Transverse colon (tissue), 4 donors: ENCODE measurements around the gene CASQ1. TPM values are rescaled to one million over a fixed set of nuclear protein-coding genes. Genes with fewer than 3 reads are reported as not detected.

Experiments used
- DNase-seq: peaks from one replicate; pipeline ENCODE4 v3.0.0-alpha.2; 2019
- H3K27ac ChIP-seq, 4 donors: fragments of 200-600 bp; sonication (generic); 2 replicates each; pipeline ENCODE4 v1.5.1; 2016 to 2018; ENCODE audit warnings: inconsistent platforms in 4 of 4
- H3K27me3 ChIP-seq: fragments of 200-600 bp; sonication (generic); 2 replicates; pipeline ENCODE4 v1.5.1; 2017; ENCODE audit warnings: inconsistent platforms
- H3K36me3 ChIP-seq, 4 donors: fragments of 200-600 bp; sonication (generic); 2 replicates each; pipeline ENCODE4 v1.5.1; 2017 to 2019; ENCODE audit warnings: inconsistent platforms in 4 of 4
- H3K4me1 ChIP-seq, 4 donors: fragments of 200-600 bp; sonication (generic); 2 replicates each; pipeline ENCODE4 v1.5.1; 2017 to 2020; ENCODE audit warnings: inconsistent platforms in 4 of 4
- H3K4me3 ChIP-seq, 4 donors: fragments of 200-600 bp; sonication (generic); 1 replicate in 1 of 4; 2 replicates in 3 of 4; pipeline versions ENCODE4 v1.5.1 to v1.6.1; 2017 to 2019; ENCODE audit warnings: inconsistent platforms in 4 of 4
- H3K9me3 ChIP-seq, 2 donors: fragments of 200-600 bp; sonication (generic); 2 replicates each; pipeline ENCODE4 v1.5.1; 2017 to 2019; ENCODE audit warnings: inconsistent platforms in 2 of 2
- CTCF ChIP-seq, 5 experiments: fragments of 200-600 bp in 3 of 5; fragments of 450-650 bp in 2 of 5; sonication (generic) in 3 of 5; IDR thresholded peaks; 1 replicate in 2 of 5; 2 replicates in 3 of 5; pipeline ENCODE4 v1.5.1; 2016 to 2017; ENCODE audit warnings: antibody characterized with exemption in 5 of 5, inconsistent platforms in 3 of 5, mild to moderate bottlenecking in 2 of 5, moderate library complexity in 1 of 5
- EP300 ChIP-seq: sonication (generic); formaldehyde crosslinking; IDR thresholded peaks from one replicate; pipeline ENCODE4 v1.6.1; 2017; ENCODE audit warnings: antibody characterized with exemption, low read depth
- POLR2A ChIP-seq: fragments of 450-650 bp; IDR thresholded peaks from one replicate; pipeline ENCODE4 v1.6.1; 2016; ENCODE audit warnings: antibody characterized with exemption, mild to moderate bottlenecking, moderate library complexity
- POLR2AphosphoS5 ChIP-seq, 3 donors: sonication (generic); formaldehyde crosslinking; IDR thresholded peaks; one replicate each; pipeline ENCODE4 v1.6.1; 2016; ENCODE audit warnings: antibody characterized with exemption in 3 of 3
- WGBS, 2 donors: methylation state at CpG; one replicate each; pipeline ENCODE4 v1.1.5; 2018; ENCODE audit warnings: low coverage in 1 of 2; 5-methylcytosine and 5-hydroxymethylcytosine counted together
- in situ Hi-C, 4 donors: fragments of 200-750 bp; cut with MboI; loops; one replicate each; pipeline versions ENCODE4 v1.15.0 to v1.15.1; 2017; ENCODE audit warnings: low sequenced_read_pairs in 3 of 4, low pct_ligation_motif_present in 1 of 4, low pct_unique_long_range_greater_than_20kb in 1 of 4
- intact Hi-C: fragments of 100-400 bp; cut with DNase I; formaldehyde crosslinking; loops from one replicate; pipeline ENCODE4 v1.15.1; 2023; ENCODE audit warnings: low total_unique reads
- total RNA-seq, 4 donors: library from RNA; depleted of rRNA; stranded (reverse); fragments of >200 nt; gene quantifications; one replicate each; pipeline ENCODE4 v1.1.0, GENCODE V29; 2016

Gene CASQ1
- total RNA-seq, 4 donors from 2014 or later, result 0.55 to 0.95 TPM; not detected in 2

- Histone ChIP-seq H3K36me3 (peaks cover 0 to 17% (median 0%) of the 10 kb centered on the region in 4 donors), H3K27me3 (no peaks in the 10 kb centered on the region), H3K4me3 (no peak overlapping the region), H3K4me1 (peaks cover 17 to 54% (median 43%) of the 10 kb centered on the region in 4 donors), H3K27ac (peak overlapping the region in 3 of 4 donors; percentile 16 to 49 (median 33)), H3K9me3 (no peaks in the 10 kb centered on the region)
- TF ChIP-seq POLR2AphosphoS5 (IDR thresholded peaks at IDR 0.05), result no peak
- no peak for TF ChIP-seq EP300
- 50 to 61% methylated on average over 3 to 7 of the region's 7 CpGs for WGBS, 2 donors
- intact Hi-C loops (no loop called here), in situ Hi-C loops (no loop called here)
- no peak for DNase-seq
Observed at GRCh38 chr1:160209321-160210046, 19.1 kb downstream of the CASQ1 start.

- DNase-seq, result no peak
- Histone ChIP-seq H3K4me1 (peaks cover 17 to 50% (median 39%) of the 10 kb centered on the region in 4 donors), H3K27ac (peak overlapping the region in 3 of 4 donors; percentile 20 to 50 (median 33))
Observed at GRCh38 chr1:160210561-160210960, 20.2 kb downstream of the CASQ1 start.

GRCh38 chr1:160211046-160211790, 20.8 kb downstream of the CASQ1 start:
- Histone ChIP-seq H3K4me3 (no peak overlapping the region), H3K27ac (peak overlapping the region in 3 of 4 donors; percentile 20 to 50 (median 33)), H3K4me1 (peaks cover 15 to 46% (median 35%) of the 10 kb centered on the region in 4 donors), H3K27me3 (no peaks in the 10 kb centered on the region), H3K9me3 (no peaks in the 10 kb centered on the region), H3K36me3 (peaks cover 0 to 17% (median 0%) of the 10 kb centered on the region in 4 donors)
- TF ChIP-seq EP300 (no peak), POLR2AphosphoS5 (IDR thresholded peaks at IDR 0.05) (no peak), POLR2A (no peak), CTCF (IDR thresholded peaks at IDR 0.05) (no peak)
- intact Hi-C loops (no loop called here), in situ Hi-C loops (no loop called here)
- no peak for DNase-seq
- WGBS, 2 donors, result 79 to 83% methylated on average over 3 to 10 of the region's 10 CpGs

More at GRCh38 chr1:160210561-160210960, 20.2 kb downstream of the CASQ1 start:
- no peak for TF ChIP-seq EP300
- TF ChIP-seq CTCF (IDR thresholded peaks at IDR 0.05), result no peak
- TF ChIP-seq POLR2AphosphoS5 (IDR thresholded peaks at IDR 0.05), result no peak
- TF ChIP-seq POLR2A, result no peak
- WGBS, 2 donors, result 67 to 75% methylated on average over 1 to 5 of the region's 5 CpGs
- no peaks in the 10 kb centered on the region for H3K9me3 ChIP-seq
- no peaks in the 10 kb centered on the region for H3K27me3 ChIP-seq
- no peak overlapping the region for H3K4me3 ChIP-seq
- intact Hi-C loops (no loop called here), in situ Hi-C loops (no loop called here)
- H3K36me3 ChIP-seq, result peaks cover 0 to 17% (median 0%) of the 10 kb centered on the region in 4 donors

DNA sequence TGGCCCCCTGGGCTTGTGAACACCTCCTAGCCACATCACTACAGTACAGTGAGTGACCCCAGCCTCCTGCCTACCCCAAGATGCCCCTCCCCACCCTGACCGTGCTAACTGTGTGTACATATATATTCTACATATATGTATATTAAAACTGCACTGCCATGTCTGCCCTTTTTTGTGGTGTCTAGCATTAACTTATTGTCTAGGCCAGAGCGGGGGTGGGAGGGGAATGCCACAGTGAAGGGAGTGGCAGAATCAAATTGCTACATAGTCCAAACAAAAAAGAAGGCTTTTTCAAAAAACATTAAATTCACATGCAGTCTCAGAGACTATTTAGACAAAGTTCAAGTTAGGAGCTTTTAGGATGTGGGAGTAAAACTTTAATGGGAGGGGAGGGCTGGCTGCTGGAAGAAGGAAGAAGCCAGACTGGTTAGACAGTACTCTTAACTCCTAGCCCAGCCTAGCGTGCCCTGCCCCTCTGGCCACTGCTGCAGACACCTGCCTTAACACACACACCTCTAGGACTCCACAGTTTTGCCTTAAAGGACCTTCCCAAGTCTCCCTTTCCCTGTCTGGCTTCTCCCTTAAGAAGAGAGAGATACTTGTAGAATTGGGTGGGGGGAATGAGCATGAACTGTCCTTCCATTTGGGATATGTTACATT, 24.2 kb downstream of the CASQ1 start:
- in situ Hi-C loops (no loop called here), intact Hi-C loops (no loop called here)

More for the DNA sequence above, 24.2 kb downstream of the CASQ1 start:
- TF ChIP-seq POLR2AphosphoS5 (IDR thresholded peaks at IDR 0.05) (no peak), EP300 (no peak), POLR2A (no peak), CTCF (IDR thresholded peaks at IDR 0.05) (no peak)
- H3K36me3 ChIP-seq, result peaks cover 0 to 17% (median 4%) of the 10 kb centered on the region in 4 donors
- peaks cover 25 to 55% (median 36%) of the 10 kb centered on the region in 4 donors for H3K4me1 ChIP-seq
- H3K27ac ChIP-seq, result peak overlapping the region in 3 of 4 donors; percentile 15 to 36 (median 30)
- DNase-seq, result peak; percentile 59
- H3K27me3 ChIP-seq, result no peaks in the 10 kb centered on the region
- no peaks in the 10 kb centered on the region for H3K9me3 ChIP-seq
- 43 to 48% methylated on average over 3 of the region's 3 CpGs for WGBS, 2 donors
- H3K4me3 ChIP-seq, result no peak overlapping the region
